Subcutaneous abdominal adipose tissue (tissue), 5 donors: Measurements from ENCODE around the gene DRAP1.
A peak's percentile ranks its signal among the peaks of the same experiment; 100 is the strongest.

Experiments
- H3K27ac ChIP-seq: one replicate; pipeline ENCODE4 v1.7.0; 2013; ENCODE audit warnings: low read depth, mild to moderate bottlenecking, inconsistent platforms, low read length, moderate library complexity
- H3K27me3 ChIP-seq, 5 donors: one replicate each; pipeline ENCODE4 v1.7.0; 2013; ENCODE audit warnings: low read length in 5 of 5, inconsistent platforms in 1 of 5; ENCODE audit not compliant: control insufficient read depth in 5 of 5, insufficient read depth in 4 of 5
- H3K36me3 ChIP-seq, 5 donors: one replicate each; pipeline ENCODE4 v1.7.0; 2013; ENCODE audit warnings: low read length in 5 of 5; ENCODE audit not compliant: control insufficient read depth in 5 of 5, insufficient read depth in 5 of 5
- H3K4me1 ChIP-seq, 5 donors: one replicate each; pipeline ENCODE4 v1.7.0; 2013; ENCODE audit warnings: low read length in 5 of 5, mild to moderate bottlenecking in 3 of 5, moderate library complexity in 1 of 5; ENCODE audit not compliant: control insufficient read depth in 5 of 5, insufficient read depth in 5 of 5
- H3K4me3 ChIP-seq, 5 donors: one replicate each; pipeline ENCODE4 v1.7.0; 2013; ENCODE audit warnings: low read length in 5 of 5, low read depth in 1 of 5
- H3K9ac ChIP-seq, 5 donors: one replicate each; pipeline ENCODE4 v1.7.0; 2013; ENCODE audit warnings: low read length in 5 of 5, mild to moderate bottlenecking in 4 of 5, moderate library complexity in 3 of 5
- H3K9me3 ChIP-seq, 5 donors: one replicate each; pipeline ENCODE4 v1.7.0; 2013; ENCODE audit warnings: low read length in 5 of 5; ENCODE audit not compliant: control insufficient read depth in 5 of 5
- donor health status: healthy.
- donor health status: healthy.
- donor health status: healthy.
- donor health status: healthy.
- donor health status: healthy.

The DRAP1 gene

GRCh38 chr11:65906602-65907001 lies 12.6 kb upstream of the DRAP1 start:
- no peaks in the 10 kb centered on the region for H3K36me3 ChIP-seq
- H3K4me1 ChIP-seq, result peaks cover 0 to 6% (median 5%) of the 10 kb centered on the region in 5 donors
- H3K9me3 ChIP-seq, result no peaks in the 10 kb centered on the region
- H3K9ac ChIP-seq, result no peak overlapping the region
- H3K27ac ChIP-seq, result no peak overlapping the region
- no peak overlapping the region for H3K4me3 ChIP-seq
- H3K27me3 ChIP-seq, result peaks cover 0 to 6% (median 4%) of the 10 kb centered on the region in 5 donors

- Histone ChIP-seq H3K4me1 (peaks cover 7 to 13% (median 12%) of the 10 kb centered on the region in 5 donors), H3K27me3 (peaks cover 0 to 8% (median 6%) of the 10 kb centered on the region in 5 donors), H3K9ac (no peak overlapping the region), H3K4me3 (no peak overlapping the region), H3K36me3 (no peaks in the 10 kb centered on the region), H3K9me3 (no peaks in the 10 kb centered on the region), H3K27ac (no peak overlapping the region)
These were observed 11.3 kb upstream of the DRAP1 start for GRCh38 chr11:65907878-65908277.

DNA sequence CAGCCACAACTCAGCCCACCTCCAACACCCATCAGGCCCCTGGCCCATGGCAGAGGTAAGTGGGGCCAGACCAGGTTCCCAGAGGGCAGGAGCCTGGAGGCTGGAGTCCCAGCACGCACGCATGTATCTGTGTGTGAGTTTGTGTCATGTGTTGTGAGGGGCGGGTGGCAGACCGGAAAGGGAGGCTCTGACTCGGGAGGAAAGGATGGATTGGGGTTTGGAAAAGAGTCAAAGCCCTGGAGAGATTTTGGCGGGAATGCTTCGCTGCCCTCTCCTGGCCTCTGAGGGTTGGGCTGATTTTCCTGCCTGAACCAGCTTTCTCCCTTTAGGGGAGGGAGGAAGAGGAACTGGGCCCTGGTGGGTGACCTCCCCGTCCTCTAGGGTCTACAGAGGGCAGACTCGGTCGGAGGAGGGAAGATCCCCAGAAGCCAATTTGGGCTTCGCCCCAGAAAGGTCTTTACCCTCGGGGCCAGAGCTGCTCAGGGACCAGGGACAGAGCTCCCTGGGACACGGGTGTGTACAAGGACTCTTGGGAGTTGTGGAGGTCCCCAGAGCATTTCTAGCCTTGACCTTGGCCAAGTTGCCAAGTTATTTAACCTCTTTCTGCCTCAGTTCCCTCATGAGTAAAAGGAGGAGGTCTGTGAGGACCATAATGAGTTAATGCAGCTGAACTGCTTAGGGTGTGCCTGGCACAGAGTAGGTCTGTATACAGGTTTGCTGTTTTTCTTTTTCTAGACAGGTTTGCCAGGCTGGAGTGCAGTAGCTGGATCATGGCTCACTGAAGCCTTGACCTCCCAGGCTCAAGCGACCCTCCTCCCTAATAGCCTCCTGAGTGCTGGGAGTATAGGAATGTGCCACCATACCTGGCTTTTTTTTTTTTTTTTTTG lies 7.3 kb upstream of the DRAP1 start:
- Histone ChIP-seq H3K36me3 (peaks cover 0 to 2% (median under 1%) of the 10 kb centered on the region in 5 donors), H3K9me3 (no peaks in the 10 kb centered on the region), H3K4me1 (peaks cover 25 to 41% (median 37%) of the 10 kb centered on the region in 5 donors), H3K27me3 (peaks cover 0 to 8% (median 6%) of the 10 kb centered on the region in 5 donors), H3K4me3 (no peak overlapping the region), H3K9ac (peak overlapping the region in 3 of 5 donors; percentile 6 to 45 (median 14)), H3K27ac (peak overlapping the region; percentile 18)

GRCh38 chr11:65912845-65913244 lies 6.4 kb upstream of the DRAP1 start:
- H3K27me3 ChIP-seq, result peaks cover 0 to 8% (median 6%) of the 10 kb centered on the region in 5 donors
- H3K4me3 ChIP-seq, result no peak overlapping the region
- peaks cover 28 to 50% (median 46%) of the 10 kb centered on the region in 5 donors for H3K4me1 ChIP-seq
- no peak overlapping the region for H3K9ac ChIP-seq
- H3K9me3 ChIP-seq, result no peaks in the 10 kb centered on the region
- H3K27ac ChIP-seq, result no peak overlapping the region
- H3K36me3 ChIP-seq, result peaks cover 0 to 7% (median 6%) of the 10 kb centered on the region in 5 donors

DNA sequence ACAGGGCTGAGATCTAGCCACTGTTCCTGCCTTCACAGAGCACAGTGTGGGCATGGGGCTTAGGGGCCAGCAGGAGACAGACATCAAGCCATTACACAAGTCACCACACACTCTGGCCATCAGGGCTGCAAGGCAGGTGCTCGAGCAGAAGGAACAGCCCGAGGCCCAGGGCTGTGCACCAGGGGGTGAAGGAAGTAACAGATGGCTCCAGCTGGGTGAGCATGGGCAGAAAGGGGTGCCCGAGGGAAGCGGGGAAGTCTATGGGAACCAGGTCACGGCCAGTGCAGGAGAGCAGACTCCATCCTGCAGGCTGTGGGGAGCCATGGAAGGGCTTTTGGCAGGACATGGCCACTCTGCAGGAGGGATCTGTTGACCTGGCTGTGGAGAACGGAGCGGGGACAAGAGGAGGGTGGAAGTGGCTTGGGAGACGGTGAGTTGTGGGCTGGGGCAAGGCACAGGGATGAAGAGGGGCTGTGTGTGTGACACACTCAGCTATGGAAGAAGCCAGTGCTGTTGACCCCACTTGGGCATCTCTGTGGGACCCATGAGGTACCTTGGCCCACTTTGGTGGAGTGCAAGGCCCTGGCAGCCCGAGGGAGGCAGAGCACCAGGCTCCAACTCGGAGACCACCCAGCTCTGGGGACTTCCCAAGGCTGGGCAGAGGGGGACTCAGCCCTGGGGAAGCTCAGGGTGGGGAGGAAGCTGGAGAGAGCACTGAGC lies 4.0 kb upstream of the DRAP1 start:
- peak overlapping the region in 3 of 5 donors; percentile 26 to 100 (median 51) for H3K9ac ChIP-seq
- H3K4me3 ChIP-seq, result peak overlapping the region in 2 of 5 donors; percentile 19 to 31
- peaks cover 0 to 7% (median 6%) of the 10 kb centered on the region in 5 donors for H3K36me3 ChIP-seq
- peaks cover 32 to 63% (median 59%) of the 10 kb centered on the region in 5 donors for H3K4me1 ChIP-seq
- H3K27me3 ChIP-seq, result peaks cover 0 to 5% (median 1%) of the 10 kb centered on the region in 5 donors
- H3K27ac ChIP-seq, result peak overlapping the region; percentile 86
- H3K9me3 ChIP-seq, result no peaks in the 10 kb centered on the region

- Histone ChIP-seq H3K36me3 (peaks cover 0 to 7% (median 6%) of the 10 kb centered on the region in 5 donors), H3K9ac (peak overlapping the region; percentile 26 to 100 (median 51)), H3K4me1 (peaks cover 36 to 69% (median 65%) of the 10 kb centered on the region in 5 donors), H3K27me3 (peaks cover 0 to 5% (median 0%) of the 10 kb centered on the region in 5 donors), H3K27ac (peak overlapping the region; percentile 86), H3K4me3 (peak overlapping the region in 3 of 5 donors; percentile 19 to 31 (median 30)), H3K9me3 (no peaks in the 10 kb centered on the region)
These were observed 3.4 kb upstream of the DRAP1 start for GRCh38 chr11:65915821-65916251.

DNA sequence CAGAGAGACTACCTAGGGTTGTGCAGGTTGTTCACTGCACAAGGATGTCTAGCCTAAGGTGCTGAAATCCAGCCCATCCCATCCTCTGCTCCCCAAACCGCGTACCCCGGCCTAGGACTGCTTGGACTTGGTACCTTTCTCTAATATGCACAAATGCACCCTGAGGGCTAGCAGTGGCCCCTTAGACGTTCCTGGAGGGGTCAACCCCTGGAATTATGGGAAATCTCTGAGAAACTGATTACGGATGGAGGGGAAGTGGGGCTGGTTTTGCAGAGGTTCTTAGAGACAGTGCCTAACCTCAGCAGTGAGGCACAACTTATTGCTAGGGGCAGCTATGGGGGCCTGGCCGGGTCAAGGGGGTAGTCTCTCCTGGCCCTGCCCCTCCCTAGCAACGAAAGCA lies 2.8 kb upstream of the DRAP1 start:
- Histone ChIP-seq H3K4me3 (peak overlapping the region in 3 of 5 donors; percentile 13 to 27 (median 22)), H3K9me3 (no peaks in the 10 kb centered on the region), H3K27ac (peak overlapping the region; percentile 86), H3K4me1 (peaks cover 36 to 70% (median 67%) of the 10 kb centered on the region in 5 donors), H3K36me3 (peaks cover 0 to 7% (median 6%) of the 10 kb centered on the region in 5 donors), H3K9ac (peak overlapping the region in 3 of 5 donors; percentile 22 to 100 (median 66)), H3K27me3 (peaks cover 0 to 5% (median 0%) of the 10 kb centered on the region in 5 donors)

GRCh38 chr11:65917077-65917433 lies 2.2 kb upstream of the DRAP1 start:
- H3K36me3 ChIP-seq, result peaks cover 0 to 11% (median 7%) of the 10 kb centered on the region in 5 donors
- peaks cover 0 to under 1% (median 0%) of the 10 kb centered on the region in 5 donors for H3K27me3 ChIP-seq
- no peaks in the 10 kb centered on the region for H3K9me3 ChIP-seq
- H3K4me3 ChIP-seq, result peak overlapping the region in 3 of 5 donors; percentile 35 to 96 (median 95)
- H3K27ac ChIP-seq, result peak overlapping the region; percentile 86
- peaks cover 34 to 63% (median 62%) of the 10 kb centered on the region in 5 donors for H3K4me1 ChIP-seq
- H3K9ac ChIP-seq, result peak overlapping the region in 3 of 5 donors; percentile 38 to 100 (median 94)

GRCh38 chr11:65917434-65918210 lies 1.6 kb upstream of the DRAP1 start:
- Histone ChIP-seq H3K36me3 (peaks cover 0 to 17% (median 12%) of the 10 kb centered on the region in 5 donors), H3K9me3 (no peaks in the 10 kb centered on the region), H3K27ac (peak overlapping the region; percentile 86), H3K27me3 (no peaks in the 10 kb centered on the region), H3K9ac (peak overlapping the region; percentile 73 to 100 (median 95)), H3K4me3 (peak overlapping the region; percentile 83 to 96 (median 94)), H3K4me1 (peaks cover 32 to 60% (median 59%) of the 10 kb centered on the region in 5 donors)
